NCI-H146 (cell line): ENCODE data around the gene KNDC1.
"Not testable (repeated sequence)": the region's sequence is repeated elsewhere in the genome, so short reads cannot be mapped to it uniquely, and the experiment has no call there.

Experiments
- DNase-seq: peaks from one replicate; lab custom pipeline; 2025; lab: John Stamatoyannopoulos, UW

The KNDC1 gene

GRCh38 chr10:133140417-133141143 lies 19.4 kb upstream of the KNDC1 start:
- no peak for DNase-seq

GRCh38 chr10:133141144-133141957 lies 18.7 kb upstream of the KNDC1 start:
- no peak for DNase-seq

- DNase-seq = no peak
These were observed 18.1 kb upstream of the KNDC1 start for GRCh38 chr10:133141958-133142340.

- no peak for DNase-seq
These were observed 17.4 kb upstream of the KNDC1 start for GRCh38 chr10:133142523-133143199.

GRCh38 chr10:133143200-133143533 lies 16.9 kb upstream of the KNDC1 start:
- no peak for DNase-seq

- no peak for DNase-seq
These were observed 16.5 kb upstream of the KNDC1 start for GRCh38 chr10:133143546-133143945.

GRCh38 chr10:133144771-133145170 lies 15.2 kb upstream of the KNDC1 start:
- DNase-seq = no peak

GRCh38 chr10:133150226-133150625 lies 9.8 kb upstream of the KNDC1 start:
- no peak for DNase-seq

GRCh38 chr10:133150656-133151055 lies 9.4 kb upstream of the KNDC1 start:
- DNase-seq = no peak

- DNase-seq = not testable (repeated sequence)
These were observed 8.9 kb upstream of the KNDC1 start for GRCh38 chr10:133151071-133151470.

GRCh38 chr10:133151543-133151972 lies 8.5 kb upstream of the KNDC1 start:
- no peak for DNase-seq

GRCh38 chr10:133154411-133154810 lies 5.6 kb upstream of the KNDC1 start:
- no peak for DNase-seq

- DNase-seq = no peak
These were observed 4.8 kb upstream of the KNDC1 start for GRCh38 chr10:133154996-133155778.

- no peak for DNase-seq
These were observed 3.1 kb upstream of the KNDC1 start for GRCh38 chr10:133156674-133157579.

- DNase-seq = no peak
These were observed 2.2 kb upstream of the KNDC1 start for GRCh38 chr10:133157662-133158436.

- no peak for DNase-seq
These were observed 1.6 kb upstream of the KNDC1 start for GRCh38 chr10:133158437-133158755.

GRCh38 chr10:133158756-133159610 lies 1.0 kb upstream of the KNDC1 start:
- peak; percentile 15 for DNase-seq

- DNase-seq = no peak
These were observed 439 bp upstream of the KNDC1 start for GRCh38 chr10:133159611-133159949.

- no peak for DNase-seq
These were observed 930 bp downstream of the KNDC1 start for GRCh38 chr10:133160826-133161471.
